COLO668 (cell line): ENCODE measurements around the gene IP6K2.
A peak's percentile ranks its signal among the peaks of the same experiment; 100 is the strongest.
"Not testable (repeated sequence)": the region's sequence is repeated elsewhere in the genome, so short reads cannot be mapped to it uniquely, and the experiment has no call there.

ENCODE experiments used
- DNase-seq: peaks from one replicate; lab custom pipeline; 2025; ENCODE audit not compliant: unreplicated experiment; lab: John Stamatoyannopoulos, UW

IP6K2 gene

DNA sequence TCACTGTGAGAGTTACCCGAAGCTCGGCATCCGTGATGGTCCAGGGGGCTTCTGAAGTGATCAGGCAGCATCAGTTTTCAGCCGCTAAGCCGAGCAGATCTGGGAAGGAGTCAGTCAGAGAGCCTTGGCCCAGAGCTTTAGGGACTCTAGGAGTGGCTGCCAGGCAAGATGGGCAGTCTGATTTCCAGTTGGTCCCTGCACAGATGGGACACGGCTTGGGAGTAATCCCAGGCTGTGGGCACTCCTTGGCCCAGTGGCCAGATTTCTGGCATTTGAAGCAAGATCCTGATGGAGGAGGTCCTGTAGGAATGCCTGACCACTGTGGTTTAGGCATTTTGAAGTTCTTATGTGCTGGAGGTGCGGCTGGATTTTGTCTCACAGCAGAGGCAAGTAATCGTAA lies 10.5 kb upstream of the IP6K2 start:
- DNase-seq: no peak

DNA sequence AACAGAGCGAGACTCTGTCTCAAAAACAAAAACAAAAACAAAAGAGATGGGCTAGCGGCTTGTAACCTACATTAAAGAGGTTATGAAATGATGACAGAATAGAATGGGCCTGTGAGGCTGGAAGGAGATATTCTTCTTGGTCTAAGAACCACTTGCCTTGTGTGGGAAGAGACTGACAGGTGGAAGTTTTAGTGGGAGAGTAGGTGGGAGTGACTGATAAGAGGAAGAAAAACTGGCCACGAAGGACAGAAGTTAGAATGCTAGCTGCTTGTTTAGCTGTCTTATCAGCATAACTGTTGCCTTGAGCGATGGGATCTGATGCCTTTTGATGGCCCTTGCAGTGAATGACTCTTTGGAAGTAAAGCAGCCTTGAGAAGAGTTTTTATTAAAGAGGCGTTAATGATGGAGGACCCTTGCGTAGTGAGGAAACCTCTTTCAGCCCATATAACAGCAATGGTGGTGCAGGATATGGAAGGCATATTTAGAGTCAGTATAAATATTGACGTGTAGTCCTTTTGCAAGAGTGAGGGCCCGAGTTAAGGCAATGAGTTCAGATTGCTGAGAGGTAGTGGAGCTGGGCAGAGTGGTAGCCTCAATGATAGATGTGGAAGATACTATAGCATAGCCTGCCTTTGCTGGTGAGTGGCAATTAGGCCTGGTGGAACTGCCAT lies 8.3 kb upstream of the IP6K2 start:
- DNase-seq: not testable (repeated sequence)

DNA sequence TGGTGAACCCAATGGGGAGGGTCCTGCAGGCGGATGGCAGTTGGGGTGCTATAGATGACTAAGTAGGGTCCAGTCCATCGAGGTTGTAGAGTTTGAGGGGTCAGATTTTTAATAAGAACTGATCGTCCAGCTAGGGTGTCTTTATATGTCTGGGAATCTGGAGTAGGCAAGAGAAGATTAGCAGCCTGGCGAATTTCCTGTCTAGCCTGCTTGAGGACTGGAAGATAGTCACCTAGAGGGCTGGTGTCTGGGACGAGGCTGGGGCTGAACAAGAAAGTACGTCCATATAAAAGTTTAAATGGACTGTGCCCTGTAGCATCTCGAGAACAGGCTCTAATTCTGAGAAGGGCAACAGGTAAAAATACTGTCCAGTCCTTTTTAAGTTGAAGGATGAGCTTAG lies 6.7 kb upstream of the IP6K2 start:
- no peak for DNase-seq

- DNase-seq: not testable (repeated sequence)
Measured at GRCh38 chr3:48723293-48723692, 6.3 kb upstream of the IP6K2 start.

- peak; percentile 11 for DNase-seq
Measured at GRCh38 chr3:48716508-48716981, 476 bp downstream of the IP6K2 start.

DNA sequence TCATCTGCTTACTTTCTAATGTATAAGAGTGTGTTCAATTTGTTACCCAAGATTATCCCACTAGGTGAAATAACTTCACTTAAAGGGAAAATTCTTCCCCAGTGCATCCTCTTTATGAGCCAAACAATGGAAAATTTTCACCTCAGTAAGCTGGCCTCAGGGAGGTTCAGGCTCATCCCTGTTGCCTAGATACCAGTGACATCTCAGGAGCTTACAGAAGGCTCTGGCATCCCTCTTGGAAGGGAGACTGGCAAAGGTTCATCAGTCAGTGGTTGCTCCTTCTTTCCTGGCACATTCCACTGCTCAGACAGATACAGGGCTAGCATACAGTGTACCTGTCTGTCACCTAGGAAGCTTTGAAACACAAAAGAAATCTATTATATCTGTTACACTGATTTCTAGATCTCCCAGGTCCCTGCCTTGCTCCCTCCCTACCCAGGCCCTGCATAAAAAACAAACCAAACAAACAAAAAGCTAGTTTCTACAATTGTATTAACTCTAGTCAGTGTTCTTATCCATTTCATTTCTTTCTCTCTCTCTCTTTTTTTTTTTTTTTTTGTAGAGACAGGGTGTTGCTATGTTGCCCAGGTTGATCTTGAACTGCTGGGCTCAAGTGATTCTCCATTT lies 1.7 kb downstream of the IP6K2 start:
- peak; percentile 2 for DNase-seq

- no peak for DNase-seq
Measured at GRCh38 chr3:48711727-48712126, 5.3 kb downstream of the IP6K2 start.

DNA sequence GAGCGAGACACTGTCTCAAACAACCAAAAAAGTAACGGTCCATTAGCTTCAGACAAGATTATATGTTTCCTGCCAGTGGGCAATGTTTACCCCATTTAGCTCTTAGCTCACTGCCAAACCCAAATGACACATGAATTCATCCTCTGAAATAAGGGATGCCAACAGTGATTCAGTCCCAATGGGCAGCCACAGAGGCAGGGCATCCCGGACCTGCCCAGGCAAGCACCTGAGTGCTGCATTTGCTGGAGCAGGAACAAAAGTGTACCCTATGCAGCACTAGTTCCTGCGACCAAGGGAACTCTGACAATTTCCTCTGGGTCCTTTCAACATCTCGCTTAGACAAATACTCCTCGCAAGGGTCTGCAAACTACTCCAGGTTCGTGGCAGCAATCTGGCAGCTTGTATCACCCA lies 8.0 kb downstream of the IP6K2 start:
- DNase-seq: no peak

GRCh38 chr3:48708481-48708889 lies 8.5 kb downstream of the IP6K2 start:
- DNase-seq: no peak

GRCh38 chr3:48707157-48707556 lies 9.9 kb downstream of the IP6K2 start:
- no peak for DNase-seq

- DNase-seq: no peak
Measured at GRCh38 chr3:48702320-48702920, 14.6 kb downstream of the IP6K2 start.

DNA sequence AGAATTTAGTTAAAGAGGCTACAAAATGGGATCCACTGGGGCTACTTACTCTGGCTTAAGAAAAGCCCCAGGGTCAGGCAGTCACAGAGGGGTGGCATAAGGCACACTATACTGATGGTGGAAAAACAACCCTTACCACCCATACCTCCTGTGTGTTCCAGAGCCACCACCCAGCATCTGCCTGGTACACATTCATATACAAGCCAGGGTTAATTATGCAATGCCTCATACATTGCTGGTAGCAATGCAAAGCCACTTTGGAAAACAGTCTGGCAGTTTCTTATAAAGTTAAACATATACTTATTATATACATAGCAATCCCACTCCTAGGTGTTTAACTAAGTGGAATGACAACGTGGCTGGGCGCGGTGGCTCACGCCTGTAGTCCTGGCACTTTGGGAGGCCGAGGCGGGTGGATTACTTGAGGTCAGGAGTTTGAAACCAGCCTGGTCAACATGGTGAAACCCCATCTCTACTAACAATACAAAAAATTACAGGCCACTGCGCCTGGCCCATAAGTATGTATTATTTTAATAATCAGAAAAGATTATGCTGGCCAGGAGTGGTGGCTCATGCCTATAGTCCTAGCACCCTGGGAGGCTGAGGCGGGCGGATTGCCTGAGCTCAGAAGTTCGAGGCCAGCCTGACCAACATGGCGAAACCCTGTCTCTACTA lies 16.2 kb downstream of the IP6K2 start:
- no peak for DNase-seq

- DNase-seq: no peak
Measured at GRCh38 chr3:48698891-48699290, 18.1 kb downstream of the IP6K2 start.

GRCh38 chr3:48697952-48698351 lies 19.1 kb downstream of the IP6K2 start:
- no peak for DNase-seq

DNA sequence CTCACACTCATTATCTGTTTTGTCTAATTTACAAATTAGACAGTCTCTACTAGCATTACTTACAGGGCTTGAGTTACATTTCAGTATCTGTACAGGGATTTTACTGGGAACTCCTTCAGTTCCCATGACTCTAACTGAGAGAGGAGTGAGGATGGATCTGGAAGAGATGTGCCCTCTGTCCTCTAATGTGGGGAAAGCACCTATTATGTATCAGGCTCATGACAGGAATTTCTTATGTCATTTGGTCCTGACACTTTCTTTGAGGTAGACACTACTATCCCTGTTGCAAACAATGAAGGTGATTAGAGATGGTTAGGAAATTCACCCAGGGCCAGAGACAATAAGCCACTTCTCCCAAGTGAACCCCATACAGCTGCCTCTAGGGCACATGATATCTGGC lies 20.4 kb downstream of the IP6K2 start:
- DNase-seq: no peak

DNA sequence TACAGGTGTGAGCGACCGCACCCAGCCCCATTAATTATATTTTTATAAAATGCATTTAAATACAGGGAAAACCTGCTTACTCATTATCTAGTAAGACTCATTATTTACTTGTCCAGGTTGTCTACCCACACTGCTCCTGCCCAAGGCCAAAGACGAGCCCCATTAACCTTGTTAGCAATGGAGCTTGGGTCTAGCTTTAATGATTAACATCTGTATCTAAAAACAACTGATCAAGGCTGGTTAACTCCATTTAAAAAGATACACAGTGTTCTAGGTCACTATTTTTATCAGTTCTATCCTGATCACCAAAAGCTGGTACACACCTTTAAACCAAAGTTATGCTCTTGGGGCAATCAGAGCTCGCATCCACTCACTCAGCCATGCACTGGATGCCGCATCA lies 20.9 kb downstream of the IP6K2 start:
- no peak for DNase-seq

GRCh38 chr3:48695393-48695753 lies 21.6 kb downstream of the IP6K2 start:
- DNase-seq: no peak

- no peak for DNase-seq
Measured at GRCh38 chr3:48694610-48695392, 22.2 kb downstream of the IP6K2 start.

DNA sequence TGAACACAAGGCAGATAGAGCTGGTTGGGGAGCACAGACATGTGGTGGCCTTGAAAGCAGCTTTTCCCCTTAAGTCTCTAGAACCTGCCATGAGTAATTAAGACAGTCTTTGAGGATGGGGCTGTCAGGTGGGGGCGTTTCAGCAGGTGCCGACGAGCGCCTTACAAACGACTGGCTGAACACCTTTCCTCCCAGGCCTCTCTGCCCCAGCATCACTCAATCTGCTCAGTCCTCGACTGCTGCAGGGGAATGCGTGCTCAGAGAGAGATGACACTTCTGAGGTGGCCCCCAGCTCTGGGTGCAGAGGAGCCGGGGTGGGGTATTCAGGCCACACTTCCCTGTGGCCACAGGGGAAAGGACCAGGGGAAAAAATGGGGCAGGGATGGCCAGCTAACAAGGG lies 23.2 kb downstream of the IP6K2 start:
- DNase-seq: no peak

- no peak for DNase-seq
Measured at GRCh38 chr3:48692551-48692950, 24.5 kb downstream of the IP6K2 start.

- DNase-seq: no peak
Measured at GRCh38 chr3:48690846-48691458, 26.1 kb downstream of the IP6K2 start.
